ENCODE results near the gene CDH19.

- TF ChIP-seq POLR2A (IDR thresholded peaks at IDR 0.05): no peak
- no peak for TF ChIP-seq CTCF (IDR thresholded peaks at IDR 0.05 in 4 of 5, conservative IDR thresholded peaks at IDR 0.05 in 1 of 5)
Measured at GRCh38 chr18:66557091-66557490, 46.8 kb downstream of the CDH19 start.

Measured in gastrocnemius medialis (tissue), 4 donors.